H1 (cell line): ENCODE results near the gene HIVEP2. TPM values are rescaled to one million over a fixed set of nuclear protein-coding genes. Genes with fewer than 3 reads are reported as not detected.

ENCODE experiments used
- BCL11A ChIP-seq, 2 experiments: IDR thresholded peaks; one replicate each; pipeline ENCODE4 v1.6.1; 2011; ENCODE audit warnings: low read depth in 2 of 2, low read length in 2 of 2, mild to moderate bottlenecking in 2 of 2
- FOSL1 ChIP-seq: IDR thresholded peaks from 2 replicates; pipeline ENCODE4 v1.6.1; 2011; ENCODE audit warnings: mild to moderate bottlenecking, low read depth, low read length, moderate library complexity; ENCODE audit not compliant: insufficient read depth
- JUN ChIP-seq: IDR thresholded peaks from 2 replicates; pipeline ENCODE4 v1.6.1; 2011; ENCODE audit warnings: low read depth, mild to moderate bottlenecking, improper control_type of control experiment, low read length
- RBBP5 ChIP-seq: IDR thresholded peaks from 2 replicates; pipeline ENCODE4 v1.7.1; 2012; ENCODE audit warnings: low read depth, mild to moderate bottlenecking, inconsistent platforms, low read length, moderate library complexity, borderline replicate concordance
- RNF2 ChIP-seq: fragments of 200-900, 300-1000 bp; sonication (generic); IDR thresholded peaks from 2 replicates; pipeline ENCODE4 v1.7.1; 2016; ENCODE audit warnings: borderline replicate concordance, low read depth, mild to moderate bottlenecking, antibody characterized with exemption, low read length; ENCODE audit not compliant: poor library complexity, severe bottlenecking; ENCODE audit errors: missing control alignments
- polyA plus RNA-seq, 7 experiments: library from polyadenylated mRNA; depleted of rRNA in 3 of 7; stranded (reverse) in 5 of 7; unstranded in 2 of 7; fragments of >200 nt in 5 of 7; fragments of 200-250 nt in 2 of 7; gene quantifications; 1 replicate in 5 of 7; 2 replicates in 1 of 7; 4 replicates in 1 of 7; pipeline versions ENCODE4 v1.2.1 to v1.2.3, GENCODE V29; 2011 to 2013; ENCODE audit warnings: missing spikeins in 2 of 7, mixed read lengths in 2 of 7
- total RNA-seq: library from RNA; stranded (reverse); fragmentation: NEBNext Ultra II Directional; extraction: Animal tissue kit (Norgen Biotek cat#: 25700); gene quantifications from 2 replicates; pipeline ENCODE4 v1.2.1, GENCODE V29; 2021

HIVEP2 gene
- total and polyA plus RNA-seq, 2 of the 8 experiments (the other 6 are each of a cell fraction or from before 2014, with no cell fraction given) = 2.2 to 6.1 TPM

DNA sequence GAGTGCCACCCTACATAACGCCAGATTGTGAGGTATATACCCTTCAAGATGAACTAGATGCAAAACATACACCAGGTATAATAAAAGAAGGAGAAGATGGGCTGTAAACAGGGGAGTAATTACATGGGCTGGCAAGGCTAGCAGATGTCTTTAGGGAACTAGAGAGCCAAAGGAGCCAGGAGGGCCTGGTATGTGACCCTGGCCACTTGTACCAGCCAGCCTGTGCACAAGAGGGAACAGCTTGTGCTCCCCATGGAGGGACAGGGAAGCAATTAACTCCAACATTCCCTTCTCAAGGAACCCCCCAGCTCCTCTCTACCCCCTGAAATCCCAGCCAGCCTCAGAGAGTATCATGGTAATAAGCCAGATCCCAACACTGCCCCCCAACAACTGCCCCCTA is 139.9 kb downstream of the HIVEP2 start (continued):
- TF ChIP-seq RNF2 = no peak
- TF ChIP-seq JUN = no peak
- TF ChIP-seq FOSL1 = no peak
- TF ChIP-seq RBBP5 = no peak
- TF ChIP-seq BCL11A (IDR thresholded peaks at IDR 0.05; ENCODE audit: low read depth in 2 of 2, low read length in 2 of 2) = no peak
